HCEC 1CT (cell line): ENCODE measurements around the gene KREMEN2.

ENCODE experiments used
- DNase-seq: peaks from one replicate; pipeline ENCODE4 v3.0.0-alpha.2; 2017

KREMEN2 gene

DNA sequence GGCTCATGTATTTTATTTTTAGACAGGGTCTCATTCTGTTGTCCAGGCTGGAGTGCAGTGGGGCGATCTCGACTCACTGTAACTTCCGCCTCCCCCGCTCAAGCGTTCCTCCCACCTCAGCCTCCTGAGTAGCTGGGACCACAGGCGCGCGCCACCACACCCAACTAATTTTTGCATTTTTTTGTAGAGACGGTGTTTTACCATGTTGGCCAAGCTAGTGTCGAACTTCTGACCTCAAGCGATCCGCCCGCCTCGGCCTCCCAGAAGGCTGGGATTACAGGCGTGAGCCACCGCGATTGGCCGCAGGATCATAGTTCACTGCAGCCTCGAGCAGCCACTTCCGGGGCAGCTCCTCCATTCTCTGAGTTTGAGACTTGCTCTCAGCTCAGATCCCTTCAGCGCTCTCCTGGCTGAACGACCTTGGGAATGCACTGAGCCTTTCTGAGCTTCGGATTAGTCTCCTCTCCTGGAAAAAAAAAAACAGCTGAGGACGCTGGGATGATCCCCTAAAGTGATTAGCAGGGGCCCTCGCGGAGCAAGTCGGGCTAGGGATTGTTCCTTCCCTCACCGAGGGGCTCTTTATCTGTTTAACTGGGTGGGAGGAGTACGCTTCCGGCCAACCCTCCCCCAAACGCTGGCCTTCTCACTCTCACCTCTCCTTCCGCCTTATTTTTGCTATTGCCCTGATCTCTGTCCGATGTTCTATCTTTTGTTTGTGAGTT is 17.3 kb downstream of the KREMEN2 start:
- no peak for DNase-seq

GRCh38 chr16:2981899-2982250 is 17.8 kb downstream of the KREMEN2 start:
- no peak for DNase-seq

- no peak for DNase-seq
Measured at GRCh38 chr16:2982402-2982801, 18.3 kb downstream of the KREMEN2 start.

DNA sequence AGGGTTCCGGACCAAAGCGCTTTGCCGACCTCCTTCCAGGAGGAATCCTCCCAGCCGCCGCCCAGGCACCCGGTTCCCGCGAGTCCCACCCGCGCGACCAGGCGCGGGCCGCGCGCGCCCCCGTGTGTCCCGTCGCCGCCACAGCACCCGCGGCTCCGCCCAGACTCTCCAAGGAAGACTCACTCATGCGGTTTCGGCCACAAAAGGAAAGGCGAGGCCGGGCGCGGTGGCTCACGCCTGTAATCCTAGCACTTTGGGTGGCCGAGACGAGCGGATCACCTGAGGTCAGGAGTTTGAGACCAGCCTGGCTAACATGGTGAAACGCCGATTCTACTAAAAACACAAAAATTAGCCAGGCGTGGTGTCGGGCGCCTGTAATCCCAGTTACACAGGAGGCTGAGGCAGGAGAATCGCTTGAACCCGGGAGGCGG is 19.6 kb downstream of the KREMEN2 start:
- DNase-seq, result peak; percentile 74

DNA sequence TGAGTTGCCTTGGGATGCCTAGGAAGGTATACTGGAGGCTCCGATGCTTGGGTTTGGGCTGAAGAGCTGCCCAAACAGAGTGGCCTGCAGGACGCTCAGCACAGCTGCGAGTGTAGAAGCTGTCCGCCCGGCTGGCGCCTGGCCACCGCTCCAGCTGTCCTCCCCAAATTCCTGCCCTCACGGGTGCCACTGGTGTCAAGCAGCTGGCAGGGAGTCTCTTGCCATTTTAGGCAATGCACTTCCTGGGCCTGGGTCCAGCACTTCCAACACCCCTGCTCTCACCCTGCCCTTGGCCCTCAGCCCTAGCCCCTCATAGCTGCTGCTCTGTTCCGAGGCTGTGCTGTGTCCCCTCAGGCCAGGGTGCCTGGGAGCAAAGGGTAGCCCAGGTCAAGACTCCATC is 21.4 kb downstream of the KREMEN2 start:
- no peak for DNase-seq

- no peak for DNase-seq
Measured at GRCh38 chr16:2985893-2986355, 21.8 kb downstream of the KREMEN2 start.

- DNase-seq, result no peak
Measured at GRCh38 chr16:2986623-2987188, 22.6 kb downstream of the KREMEN2 start.

DNA sequence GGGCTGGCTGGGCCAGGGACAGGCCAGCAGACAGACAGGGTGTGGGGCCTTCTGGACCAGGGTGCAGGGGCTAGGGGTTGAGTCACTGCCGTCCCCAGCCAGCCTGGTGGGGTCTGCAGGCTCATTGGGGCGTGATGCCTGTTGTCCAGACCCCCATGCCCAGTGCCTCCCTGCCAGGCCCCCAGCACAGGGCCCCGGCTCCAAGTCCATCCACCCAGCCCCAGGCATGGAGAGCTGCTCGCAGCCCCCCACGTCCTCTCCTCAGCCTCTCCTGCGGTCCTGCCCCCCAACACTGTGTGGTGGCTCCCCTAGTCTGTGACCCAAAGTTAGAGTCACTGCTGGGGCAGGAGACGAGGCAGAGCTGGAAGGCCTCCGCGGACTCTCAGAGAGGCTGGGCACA is 23.2 kb downstream of the KREMEN2 start:
- DNase-seq, result no peak

DNA sequence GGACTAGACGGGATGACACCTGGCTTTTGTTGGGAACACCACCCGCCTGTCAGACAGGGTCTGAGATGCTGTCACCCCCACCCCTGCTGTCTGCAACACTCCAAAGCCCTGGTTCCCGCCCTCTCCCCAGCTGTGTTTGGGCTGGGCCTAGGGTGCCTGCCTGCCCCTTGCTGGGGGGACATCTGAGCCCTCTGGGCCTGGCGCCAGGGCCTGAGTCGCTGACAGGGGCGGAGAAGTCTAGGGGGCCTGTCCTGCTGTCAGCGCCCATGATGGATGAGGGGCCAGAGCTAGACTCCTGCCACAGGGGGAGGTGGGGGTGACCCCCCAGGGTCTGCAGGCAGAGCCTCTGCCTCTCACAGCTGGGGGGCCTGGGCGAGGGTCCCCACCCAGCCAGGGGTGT is 23.8 kb downstream of the KREMEN2 start:
- DNase-seq, result no peak

GRCh38 chr16:2988590-2989099 is 24.6 kb downstream of the KREMEN2 start:
- DNase-seq, result no peak

DNA sequence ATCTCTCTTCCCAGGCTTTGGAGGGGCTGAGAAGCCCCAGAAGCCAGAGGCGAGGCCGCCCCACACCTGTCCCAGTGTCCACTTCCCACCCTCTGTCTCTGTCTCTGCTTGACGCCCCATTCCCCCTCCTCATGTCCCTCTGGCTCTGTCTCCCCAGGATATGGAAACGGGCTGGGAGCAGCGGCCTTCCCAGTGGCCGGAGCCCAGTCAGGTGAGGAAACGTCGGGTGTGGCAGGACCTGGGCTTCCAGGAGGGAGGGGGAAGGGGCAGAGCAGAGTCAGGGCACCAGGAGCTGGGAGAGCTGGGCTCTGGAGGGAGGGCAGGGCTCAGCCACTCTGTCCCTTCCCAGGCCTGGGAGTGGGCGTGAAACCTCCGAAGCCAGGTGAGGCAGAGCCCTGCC is 26.8 kb downstream of the KREMEN2 start:
- no peak for DNase-seq

DNA sequence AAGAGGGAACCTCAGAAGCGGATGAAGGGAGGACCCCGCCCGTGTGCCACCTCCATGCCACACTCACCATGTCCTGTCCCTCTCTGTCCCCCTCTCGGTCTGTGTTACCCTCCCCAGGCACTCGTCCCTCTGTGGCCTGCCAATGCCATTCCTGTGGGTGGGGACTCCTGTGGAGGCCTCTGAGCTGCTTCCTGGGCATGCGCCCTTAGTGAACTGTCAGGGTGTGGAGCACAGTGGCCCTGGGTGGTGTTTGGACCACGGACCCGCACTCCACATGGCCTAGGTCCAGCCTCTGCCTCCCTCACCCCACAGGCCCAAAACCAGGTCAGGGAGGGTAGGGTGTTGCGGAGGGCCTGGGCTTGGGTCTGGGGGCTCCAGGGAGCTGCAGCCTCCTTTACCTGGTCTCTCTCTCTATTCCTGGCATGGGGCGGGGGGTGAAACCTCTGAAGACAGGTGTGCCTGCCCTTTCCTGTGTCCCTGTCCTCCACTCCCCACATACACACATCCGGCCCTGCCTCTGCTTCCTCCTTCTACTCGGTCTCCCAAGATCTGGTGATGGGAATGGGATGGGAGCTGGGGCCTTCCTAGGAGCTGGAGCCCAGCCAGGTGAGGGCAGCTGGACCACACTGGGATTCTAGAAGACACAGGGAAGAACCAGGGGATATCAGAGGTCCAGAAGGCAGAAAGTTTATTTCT is 27.6 kb downstream of the KREMEN2 start:
- no peak for DNase-seq

DNA sequence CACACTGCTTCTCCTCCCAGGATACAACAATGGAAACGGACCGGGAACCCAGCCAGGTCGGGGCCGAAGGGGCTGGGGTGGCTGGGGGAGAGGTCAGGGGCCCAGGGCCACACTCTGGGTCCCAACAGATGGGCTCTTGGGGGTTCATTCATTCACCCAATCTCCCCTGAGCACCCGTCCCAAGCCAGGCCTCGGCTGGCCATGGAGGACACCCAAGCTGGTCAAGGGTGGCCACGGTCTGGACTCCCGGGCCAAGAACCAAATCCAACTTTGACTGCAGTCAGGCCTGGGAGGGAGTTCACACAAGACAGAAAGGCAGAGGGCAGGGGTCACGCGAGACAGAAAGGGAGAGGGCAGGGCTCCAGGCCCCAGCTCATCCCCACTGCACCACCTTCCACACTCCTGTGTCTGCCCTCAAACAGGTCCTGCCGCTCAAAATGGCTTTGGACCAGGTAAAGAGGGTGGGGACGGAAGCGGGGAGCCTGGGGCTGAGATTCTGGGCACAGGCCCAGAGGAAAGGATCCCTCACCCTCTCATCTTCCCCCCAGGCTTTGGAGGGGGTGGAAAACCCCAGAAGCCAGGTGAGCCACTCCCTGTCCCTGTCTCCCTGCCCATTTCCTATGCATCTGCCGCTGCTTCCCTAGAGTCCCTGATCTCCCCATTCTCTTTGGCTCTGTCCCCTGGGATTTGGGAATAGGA is 28.5 kb downstream of the KREMEN2 start:
- DNase-seq, result no peak

DNA sequence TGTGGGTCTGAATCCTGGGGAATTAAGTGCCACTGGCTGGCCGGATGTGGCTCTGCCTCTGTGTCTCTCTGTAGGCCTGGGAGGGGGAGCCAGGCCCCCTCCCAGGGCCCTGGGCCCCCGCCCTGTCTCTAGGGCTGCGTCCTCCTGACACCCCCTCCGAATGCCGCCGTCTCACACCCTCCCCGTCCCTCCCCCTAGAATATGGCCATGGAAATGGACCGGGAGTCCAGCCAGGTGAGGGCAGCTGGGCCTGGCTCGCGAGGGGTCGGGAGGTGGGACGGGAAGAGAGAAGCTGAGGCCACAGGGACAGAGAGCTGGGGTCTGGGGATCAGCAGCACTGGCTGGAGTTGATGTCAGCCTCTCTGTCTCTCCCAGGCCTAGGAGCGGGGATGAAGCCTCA is 32.2 kb downstream of the KREMEN2 start:
- no peak for DNase-seq

GRCh38 chr16:2999929-3000328 is 35.9 kb downstream of the KREMEN2 start:
- DNase-seq, result no peak

DNA sequence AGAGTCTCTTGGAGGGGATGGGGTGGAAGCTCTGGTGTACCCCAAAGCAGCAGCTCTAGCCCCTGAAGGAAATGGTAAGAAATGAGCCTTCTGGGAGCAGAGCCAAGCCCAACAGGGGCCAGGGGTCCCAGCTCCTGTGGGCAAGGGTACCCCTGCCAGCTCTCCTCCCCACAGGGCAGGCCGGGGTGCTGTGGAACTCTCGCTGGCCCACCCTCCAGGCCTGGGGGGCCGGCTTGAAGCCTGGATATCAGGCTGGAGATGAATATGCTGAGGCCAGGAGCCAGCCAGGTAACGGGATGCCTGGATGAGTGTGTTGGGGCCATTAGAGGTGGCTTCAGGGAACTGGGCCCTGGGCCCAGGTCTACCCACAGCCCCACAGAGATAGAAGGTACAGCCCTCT is 36.5 kb downstream of the KREMEN2 start:
- no peak for DNase-seq

DNA sequence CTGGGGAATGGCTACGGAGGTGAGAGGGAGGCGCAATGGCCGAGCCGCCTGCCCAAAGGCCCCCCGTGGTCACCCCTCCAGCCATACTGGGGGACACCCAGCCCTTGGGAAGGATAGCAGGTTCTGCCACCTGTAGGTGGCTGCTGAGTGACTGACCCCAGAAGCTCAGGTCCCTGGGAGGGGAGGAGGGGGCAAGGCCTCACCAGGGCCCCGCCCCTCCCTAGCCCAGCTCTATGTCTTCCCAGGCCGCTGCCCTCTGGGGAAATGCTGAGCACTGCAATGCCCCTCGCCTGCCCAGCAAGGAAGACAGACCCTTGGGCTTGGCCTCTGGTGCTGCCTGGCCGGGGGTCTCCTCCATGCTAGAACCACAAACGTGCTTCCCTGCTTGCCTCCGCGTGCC is 37.2 kb downstream of the KREMEN2 start:
- no peak for DNase-seq

DNA sequence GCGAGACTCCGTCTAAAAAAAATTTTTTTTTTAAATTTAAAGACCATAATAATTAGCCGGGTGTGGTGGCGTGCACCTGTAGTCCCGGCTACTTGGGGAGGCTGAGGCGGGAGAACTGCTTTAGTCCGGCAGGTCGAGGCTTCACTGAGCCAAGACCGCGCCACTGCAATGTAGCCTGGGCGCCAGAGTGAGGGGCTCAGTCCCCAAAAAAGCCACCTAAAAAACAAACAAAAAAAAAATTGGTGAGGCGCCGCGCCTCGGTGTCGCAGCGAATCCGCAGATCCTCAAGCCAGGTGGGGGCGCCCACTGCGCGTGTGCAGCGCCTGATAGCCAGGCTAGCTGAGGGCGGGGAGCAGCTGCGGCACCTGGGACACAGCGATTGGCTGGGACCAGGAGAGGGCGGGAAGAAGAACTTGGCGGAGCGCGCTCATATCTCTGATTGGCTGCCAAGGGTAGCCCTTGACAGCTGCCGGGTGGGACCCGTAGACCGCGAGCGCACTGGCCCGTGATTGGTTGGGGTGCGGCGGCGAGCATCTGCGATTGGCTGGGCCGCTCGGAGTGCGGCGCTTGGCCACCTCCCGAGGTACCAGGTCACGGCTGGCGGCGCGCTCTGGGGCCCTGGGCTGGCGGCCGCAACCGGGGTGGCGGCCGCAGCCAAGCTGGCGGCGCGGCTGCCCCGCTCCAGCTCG is 39.7 kb downstream of the KREMEN2 start:
- DNase-seq, result peak; percentile 98

- DNase-seq, result no peak
Measured at GRCh38 chr16:3004319-3004718, 40.2 kb downstream of the KREMEN2 start.

GRCh38 chr16:3004781-3005284 is 40.8 kb downstream of the KREMEN2 start:
- no peak for DNase-seq

DNA sequence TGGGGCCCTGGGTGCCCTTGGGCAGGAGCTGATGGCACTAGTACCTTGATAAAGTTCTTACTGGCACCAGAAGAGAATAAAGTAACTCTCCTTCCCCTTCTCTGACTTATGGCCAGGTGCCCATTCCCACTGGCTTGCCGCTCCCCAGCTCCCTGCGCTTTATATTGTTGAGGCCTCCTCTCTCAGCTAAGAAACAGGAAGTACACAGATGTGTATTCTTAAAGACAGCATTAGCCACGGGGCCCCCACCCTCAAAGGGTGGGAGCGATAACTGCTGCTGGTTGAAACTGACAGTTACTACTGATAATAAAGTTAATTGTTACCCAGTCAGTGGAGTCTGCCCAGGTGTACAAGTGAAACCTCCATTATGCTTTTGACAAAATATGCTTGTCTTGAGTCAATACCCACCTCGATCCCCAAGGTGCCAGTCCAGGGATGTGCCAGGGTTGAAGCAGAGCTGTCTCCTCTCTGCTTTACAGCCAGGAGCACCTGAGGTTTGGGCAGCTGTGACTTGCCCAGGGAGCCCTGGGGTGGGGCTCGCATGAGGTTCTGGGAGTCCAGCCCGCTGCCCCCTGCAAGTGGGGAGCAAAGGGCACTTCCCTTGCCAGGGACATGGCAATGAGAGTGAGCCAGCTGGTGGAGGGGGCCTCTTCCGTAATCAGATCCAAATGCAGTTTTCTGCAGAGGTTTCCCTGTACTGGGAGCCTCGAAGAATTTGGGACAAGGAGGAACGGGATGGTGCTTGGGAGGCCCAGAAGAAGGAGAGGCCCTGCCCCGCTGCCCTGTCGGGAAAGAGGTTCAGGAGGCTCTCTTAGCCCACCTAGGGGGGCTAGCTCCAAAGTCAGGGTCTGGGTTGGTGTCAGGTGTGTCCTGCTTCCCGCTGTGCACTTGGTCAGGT is 43.2 kb downstream of the KREMEN2 start:
- DNase-seq, result no peak
